ENCODE results near the gene ZMYND12.

The ZMYND12 gene

GRCh38 chr1:42439940-42440339 is 15.9 kb downstream of the ZMYND12 start:
- no peak for DNase-seq (ENCODE audit: low read depth)

- no peak for DNase-seq (ENCODE audit: low read depth)
Measured at GRCh38 chr1:42434340-42434739, 21.5 kb downstream of the ZMYND12 start.

GRCh38 chr1:42433369-42433768 is 22.5 kb downstream of the ZMYND12 start:
- DNase-seq (ENCODE audit: low read depth), result no peak

GRCh38 chr1:42432714-42433113 is 23.1 kb downstream of the ZMYND12 start:
- no peak for DNase-seq (ENCODE audit: low read depth)

- no peak for DNase-seq (ENCODE audit: low read depth)
Measured at GRCh38 chr1:42431514-42431913, 24.3 kb downstream of the ZMYND12 start.

GRCh38 chr1:42430286-42431135 is 25.3 kb downstream of the ZMYND12 start:
- DNase-seq (ENCODE audit: low read depth), result no peak

GRCh38 chr1:42429603-42430002 is 26.2 kb downstream of the ZMYND12 start:
- no peak for DNase-seq (ENCODE audit: low read depth)

- DNase-seq (ENCODE audit: low read depth), result no peak
Measured at GRCh38 chr1:42427240-42427639, 28.6 kb downstream of the ZMYND12 start.

- DNase-seq (ENCODE audit: low read depth), result no peak
Measured at GRCh38 chr1:42424201-42424600, 31.6 kb downstream of the ZMYND12 start.

- no peak for DNase-seq (ENCODE audit: low read depth)
Measured at GRCh38 chr1:42423681-42424080, 32.1 kb downstream of the ZMYND12 start.

GRCh38 chr1:42422737-42423136 is 33.1 kb downstream of the ZMYND12 start:
- DNase-seq (ENCODE audit: low read depth), result no peak

- DNase-seq (ENCODE audit: low read depth), result no peak
Measured at GRCh38 chr1:42420911-42421585, 34.8 kb downstream of the ZMYND12 start.

GRCh38 chr1:42420121-42420520 is 35.7 kb downstream of the ZMYND12 start:
- no peak for DNase-seq (ENCODE audit: low read depth)

- no peak for DNase-seq (ENCODE audit: low read depth)
Measured at GRCh38 chr1:42419126-42419821, 36.5 kb downstream of the ZMYND12 start.

GRCh38 chr1:42418516-42418915 is 37.3 kb downstream of the ZMYND12 start:
- no peak for DNase-seq (ENCODE audit: low read depth)

- no peak for DNase-seq (ENCODE audit: low read depth)
Measured at GRCh38 chr1:42417166-42417565, 38.7 kb downstream of the ZMYND12 start.

GRCh38 chr1:42414551-42415496 is 41.0 kb downstream of the ZMYND12 start:
- DNase-seq (ENCODE audit: low read depth), result no peak

- no peak for DNase-seq (ENCODE audit: low read depth)
Measured at GRCh38 chr1:42403880-42404400, 51.9 kb downstream of the ZMYND12 start.

GRCh38 chr1:42399315-42400100 is 56.3 kb downstream of the ZMYND12 start:
- DNase-seq (ENCODE audit: low read depth), result no peak

GRCh38 chr1:42392967-42393848 is 62.6 kb downstream of the ZMYND12 start:
- DNase-seq (ENCODE audit: low read depth), result no peak

All from activated T-helper 9 cell treated with anti-CD3 and anti-CD28 coated beads, Interleukin-2, amount 50 U/mL, for 16 hours (primary cell).